PC-9 (cell line): Measurements from ENCODE around the gene LMNTD2. TPM values are rescaled to one million over a fixed set of nuclear protein-coding genes. Genes with fewer than 3 reads are reported as not detected.
A peak's percentile ranks its signal among the peaks of the same experiment; 100 is the strongest.

Source experiments
- BruUV-seq: library from RNA; stranded (reverse); fragments of 400-500 nt; replicated peaks from 2 replicates; lab custom pipeline; 2021; lab: Mats Ljungman, UMichigan
- CTCF ChIA-PET: fragments of 300-600 bp; sonication (Branson Sonifier 250); formaldehyde crosslinking; loops from one replicate; lab custom pipeline; 2022; ENCODE audit warnings: antibody characterized with exemption; lab: Charles Lee
- POLR2A ChIA-PET: fragments of 300-600 bp; sonication (Branson Sonifier 250); formaldehyde crosslinking; loops from one replicate; lab custom pipeline; 2022; ENCODE audit warnings: antibody characterized with exemption; ENCODE audit not compliant: unreplicated experiment; lab: Charles Lee
- DNase-seq, 2 experiments: peaks; one replicate each; pipeline versions ENCODE4 v3.0.0 to v3.0.0-alpha.2; 2015 to 2022; ENCODE audit warnings: mixed read lengths in 1 of 2
- H2AFZ ChIP-seq: fragments of 200-600 bp; sonication (generic); 2 replicates; pipeline ENCODE4 v1.8.1; 2017; ENCODE audit warnings: antibody characterized with exemption
- H3F3A ChIP-seq: fragments of 200-600 bp; sonication (generic); 2 replicates; pipeline ENCODE4 v1.8.1; 2017; ENCODE audit warnings: antibody characterized with exemption, mild to moderate bottlenecking, low read depth; ENCODE audit not compliant: insufficient read depth
- H3K27ac ChIP-seq: fragments of 200-600 bp; sonication (generic); 2 replicates; pipeline ENCODE4 v1.6.1; 2016; ENCODE audit warnings: mixed run types
- H3K27me3 ChIP-seq: fragments of 200-600 bp; sonication (generic); 2 replicates; pipeline ENCODE4 v1.6.1; 2016; ENCODE audit warnings: low read depth, mixed run types; ENCODE audit not compliant: insufficient read depth
- H3K36me3 ChIP-seq: fragments of 200-600 bp; sonication (generic); 2 replicates; pipeline ENCODE4 v1.6.1; 2016; ENCODE audit warnings: low read depth, mixed run types
- H3K4me1 ChIP-seq: fragments of 200-600 bp; sonication (generic); replicated peaks from 2 replicates; pipeline ENCODE4 v1.6.1; 2016; ENCODE audit warnings: mixed run types; ENCODE audit not compliant: insufficient read depth
- H3K4me2 ChIP-seq: fragments of 200-600 bp; sonication (generic); 2 replicates; pipeline ENCODE4 v1.6.1; 2017; ENCODE audit warnings: mixed run types
- H3K4me3 ChIP-seq: fragments of 200-600 bp; sonication (generic); 2 replicates; pipeline ENCODE4 v1.6.1; 2016; ENCODE audit warnings: mixed run types
- H3K79me2 ChIP-seq: fragments of 200-600 bp; sonication (generic); 2 replicates; pipeline ENCODE4 v1.6.1; 2017; ENCODE audit warnings: low read depth, mixed run types
- H3K9me2 ChIP-seq: fragments of 200-600 bp; sonication (generic); 2 replicates; pipeline ENCODE4 v1.8.1; 2017; ENCODE audit warnings: mild to moderate bottlenecking; ENCODE audit not compliant: insufficient read depth
- H3K9me3 ChIP-seq: fragments of 200-600 bp; sonication (generic); 2 replicates; pipeline ENCODE4 v1.8.1; 2016; ENCODE audit warnings: low read depth; ENCODE audit not compliant: insufficient read depth
- H4K20me1 ChIP-seq: fragments of 200-600 bp; sonication (generic); 2 replicates; pipeline ENCODE4 v1.8.1; 2017; ENCODE audit not compliant: insufficient read depth
- CTCF ChIP-seq: fragments of 200-600 bp; sonication (generic); conservative IDR thresholded peaks from 2 replicates; pipeline ENCODE4 v1.6.1; 2017; ENCODE audit warnings: mixed run types, antibody characterized with exemption, mild to moderate bottlenecking, moderate library complexity
- EZH2 ChIP-seq: fragments of 200-600 bp; sonication (generic); IDR thresholded peaks from 2 replicates; pipeline ENCODE4 v1.8.0; 2017; ENCODE audit warnings: antibody characterized with exemption, low read depth
- intact Hi-C: fragments of 100-400 bp; cut with micrococcal nuclease; formaldehyde crosslinking; loops from one replicate; pipeline ENCODE4 v1.10.0; 2022; ENCODE audit not compliant: unreplicated experiment
- total RNA-seq: library from RNA; stranded (reverse); gene quantifications from 2 replicates; pipeline ENCODE4 v1.2.3, GENCODE V29; 2021

The LMNTD2 gene
- total RNA-seq, 1 experiment from 2014 or later: 16.3 TPM

GRCh38 chr11:562046-562645 is 1.6 kb upstream of the LMNTD2 start:
- TF ChIP-seq EZH2 (no peak), CTCF (no peak)
- peaks cover 10% of the 10 kb centered on the region; the same call in 1 of the 2 replicates for H3K79me2 ChIP-seq
- CTCF ChIA-PET: no interaction called here
- peak overlapping the region; percentile 87 for H3K4me2 ChIP-seq
- TSS peak; percentile 39 for BruUV-seq
- no peaks in the 10 kb centered on the region for H3K4me1 ChIP-seq
- H3K27me3 ChIP-seq: no peaks in the 10 kb centered on the region
- H3F3A ChIP-seq: peaks cover 9% of the 10 kb centered on the region; the same call in 1 of the 2 replicates
- intact Hi-C loops: loop anchor here (10.0 kb wide), 1 partner anchor 163 kb away; no protein-coding TSS in a partner anchor
- H2AFZ ChIP-seq: no peak overlapping the region
- H3K9me3 ChIP-seq: no peaks in the 10 kb centered on the region
- DNase-seq: no peak
- H3K4me3 ChIP-seq: peak overlapping the region; percentile 68; the same call in 1 of the 2 replicates
- H4K20me1 ChIP-seq: no peaks in the 10 kb centered on the region; the same call in 1 of the 2 replicates
- POLR2A ChIA-PET: interaction anchor here (0.6 to 0.8 kb wide), 2 partner anchors 14 to 272 kb away, joined by 4 read pairs; partner anchors contain the start of gene PHRF1
- no peak overlapping the region for H3K27ac ChIP-seq
- no peaks in the 10 kb centered on the region for H3K9me2 ChIP-seq
- no peaks in the 10 kb centered on the region for H3K36me3 ChIP-seq

GRCh38 chr11:561148-562003 is 838 bp upstream of the LMNTD2 start:
- ChIA-PET POLR2A (interaction anchor here (0.6 to 0.8 kb wide), 3 partner anchors 15 to 274 kb away, joined by 4 to 5 read pairs (median 4); partner anchors contain the start of gene PHRF1), CTCF (no interaction called here)
- intact Hi-C loops: loop anchor here (10.0 kb wide), 1 partner anchor 163 kb away; no protein-coding TSS in a partner anchor
- H3K4me1 ChIP-seq: no peaks in the 10 kb centered on the region
- no TSS peak for BruUV-seq
- H3K9me3 ChIP-seq: no peaks in the 10 kb centered on the region
- peak overlapping the region; percentile 68 for H3K4me3 ChIP-seq
- peak in 1 of 2 experiments; percentile 71 for DNase-seq
- H3K9me2 ChIP-seq: no peaks in the 10 kb centered on the region
- H3F3A ChIP-seq: peaks cover 11% of the 10 kb centered on the region; the same call in 1 of the 2 replicates
- H4K20me1 ChIP-seq: no peaks in the 10 kb centered on the region; the same call in 1 of the 2 replicates
- peaks cover 10% of the 10 kb centered on the region; the same call in 1 of the 2 replicates for H3K79me2 ChIP-seq
- H3K36me3 ChIP-seq: no peaks in the 10 kb centered on the region
- H3K27me3 ChIP-seq: no peaks in the 10 kb centered on the region
- no peak overlapping the region for H3K27ac ChIP-seq
- TF ChIP-seq CTCF (no peak), EZH2 (no peak)
- peak overlapping the region; percentile 87 for H3K4me2 ChIP-seq
- H2AFZ ChIP-seq: peak overlapping the region; percentile 55; the same call in 1 of the 2 replicates
